ENCODE data around the gene DNAI2.

GRCh38 chr17:74324521-74324920, 50.5 kb downstream of the DNAI2 start:
- TF ChIP-seq, protein P1, sequence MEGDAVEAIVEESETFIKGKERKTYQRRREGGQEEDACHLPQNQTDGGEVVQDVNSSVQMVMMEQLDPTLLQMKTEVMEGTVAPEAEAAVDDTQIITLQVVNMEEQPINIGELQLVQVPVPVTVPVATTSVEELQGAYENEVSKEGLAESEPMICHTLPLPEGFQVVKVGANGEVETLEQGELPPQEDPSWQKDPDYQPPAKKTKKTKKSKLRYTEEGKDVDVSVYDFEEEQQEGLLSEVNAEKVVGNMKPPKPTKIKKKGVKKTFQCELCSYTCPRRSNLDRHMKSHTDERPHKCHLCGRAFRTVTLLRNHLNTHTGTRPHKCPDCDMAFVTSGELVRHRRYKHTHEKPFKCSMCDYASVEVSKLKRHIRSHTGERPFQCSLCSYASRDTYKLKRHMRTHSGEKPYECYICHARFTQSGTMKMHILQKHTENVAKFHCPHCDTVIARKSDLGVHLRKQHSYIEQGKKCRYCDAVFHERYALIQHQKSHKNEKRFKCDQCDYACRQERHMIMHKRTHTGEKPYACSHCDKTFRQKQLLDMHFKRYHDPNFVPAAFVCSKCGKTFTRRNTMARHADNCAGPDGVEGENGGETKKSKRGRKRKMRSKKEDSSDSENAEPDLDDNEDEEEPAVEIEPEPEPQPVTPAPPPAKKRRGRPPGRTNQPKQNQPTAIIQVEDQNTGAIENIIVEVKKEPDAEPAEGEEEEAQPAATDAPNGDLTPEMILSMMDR (IDR thresholded peaks at IDR 0.05; ENCODE audit: low read length) = no peak
- no peak for TF ChIP-seq EZH2 (IDR thresholded peaks at IDR 0.05; ENCODE audit: borderline replicate concordance, low read length)
